AG04449 (cell line): ENCODE results near the gene NR6A1.
A peak's percentile ranks its signal among the peaks of the same experiment; 100 is the strongest.

Experiments
- CTCF ChIA-PET: fragments of 350-600 bp; formaldehyde crosslinking; extraction: SDS; loops from one replicate; lab custom pipeline; 2021; ENCODE audit warnings: antibody characterized with exemption; lab: Yijun Ruan, JAX
- POLR2A ChIA-PET: fragments of 400-600, 350-600 bp; formaldehyde crosslinking; extraction: SDS; loops from one replicate; lab custom pipeline; 2020; ENCODE audit warnings: antibody characterized with exemption, inconsistent platforms; lab: Yijun Ruan, JAX
- DNase-seq: peaks from one replicate; pipeline ENCODE4 v3.0.0-alpha.2; 2010; ENCODE audit warnings: low read depth, low spot score
- H3K4me3 ChIP-seq: 2 replicates; pipeline ENCODE4 v1.5.1; 2011; ENCODE audit warnings: low read depth, mild to moderate bottlenecking, control low read depth, low read length
- TF ChIP-seq, protein P1 (sequence below): IDR thresholded peaks from one replicate; pipeline ENCODE4 v1.5.1; 2011; ENCODE audit warnings: mild to moderate bottlenecking, moderate library complexity, low read length, control low read depth, inconsistent platforms; ENCODE audit not compliant: insufficient read depth; ENCODE audit errors: missing control alignments

Gene NR6A1

DNA sequence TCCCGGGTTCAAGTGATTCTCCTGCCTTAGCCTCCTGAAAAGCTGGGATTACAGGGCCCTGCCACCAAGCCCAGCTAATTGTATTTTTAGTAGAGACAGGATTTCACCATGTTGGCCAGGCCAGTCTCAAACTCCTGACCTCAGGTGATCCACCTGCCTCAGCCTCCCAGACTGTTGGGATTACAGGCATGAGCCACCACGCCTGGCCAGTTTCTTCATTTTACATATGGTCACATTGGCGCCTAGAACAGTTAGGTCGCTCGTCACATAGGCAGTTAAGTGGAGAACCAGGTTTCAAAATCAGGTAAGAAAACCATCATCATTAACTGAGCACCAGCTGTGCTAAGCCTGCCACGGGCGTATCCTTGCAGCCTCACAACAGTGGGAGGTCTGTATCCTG lies 41.9 kb upstream of the NR6A1 start:
- no peak for DNase-seq
- ChIA-PET POLR2A (no interaction called here), CTCF (interaction anchor here (1.4 to 8.5 kb wide), 6 partner anchors 17 to 43 kb away, joined by 4 to 85 read pairs (median 10); partner anchors contain the start of genes NR6A1 and WDR38)
- TF ChIP-seq, protein P1, sequence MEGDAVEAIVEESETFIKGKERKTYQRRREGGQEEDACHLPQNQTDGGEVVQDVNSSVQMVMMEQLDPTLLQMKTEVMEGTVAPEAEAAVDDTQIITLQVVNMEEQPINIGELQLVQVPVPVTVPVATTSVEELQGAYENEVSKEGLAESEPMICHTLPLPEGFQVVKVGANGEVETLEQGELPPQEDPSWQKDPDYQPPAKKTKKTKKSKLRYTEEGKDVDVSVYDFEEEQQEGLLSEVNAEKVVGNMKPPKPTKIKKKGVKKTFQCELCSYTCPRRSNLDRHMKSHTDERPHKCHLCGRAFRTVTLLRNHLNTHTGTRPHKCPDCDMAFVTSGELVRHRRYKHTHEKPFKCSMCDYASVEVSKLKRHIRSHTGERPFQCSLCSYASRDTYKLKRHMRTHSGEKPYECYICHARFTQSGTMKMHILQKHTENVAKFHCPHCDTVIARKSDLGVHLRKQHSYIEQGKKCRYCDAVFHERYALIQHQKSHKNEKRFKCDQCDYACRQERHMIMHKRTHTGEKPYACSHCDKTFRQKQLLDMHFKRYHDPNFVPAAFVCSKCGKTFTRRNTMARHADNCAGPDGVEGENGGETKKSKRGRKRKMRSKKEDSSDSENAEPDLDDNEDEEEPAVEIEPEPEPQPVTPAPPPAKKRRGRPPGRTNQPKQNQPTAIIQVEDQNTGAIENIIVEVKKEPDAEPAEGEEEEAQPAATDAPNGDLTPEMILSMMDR, result no peak
- H3K4me3 ChIP-seq, result no peak overlapping the region

DNA sequence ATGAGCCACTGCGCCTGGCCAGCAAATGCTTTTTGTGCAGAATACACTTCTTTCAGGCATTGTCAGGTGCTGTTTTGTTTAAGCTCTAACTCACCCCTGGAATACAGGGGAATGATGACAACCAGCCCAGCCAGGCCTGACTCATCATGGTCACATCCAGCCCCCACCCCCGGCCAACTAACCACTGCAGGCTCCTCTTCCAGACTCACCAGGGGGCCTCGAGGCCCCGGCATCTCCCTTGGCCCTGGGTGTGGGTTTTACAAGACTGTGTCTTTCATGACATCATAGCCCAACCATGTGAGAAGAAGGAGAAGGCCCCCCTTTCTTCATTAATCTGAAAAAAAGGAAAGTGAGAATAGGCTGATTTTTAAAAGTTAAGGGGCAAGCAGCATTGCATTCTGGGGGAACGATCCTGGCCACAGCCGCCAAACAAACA lies 41.3 kb upstream of the NR6A1 start:
- POLR2A ChIA-PET, result interaction anchor here (0.8 kb wide), 1 partner anchor 50 kb away, joined by 3 read pairs; no protein-coding TSS in a partner anchor
- TF ChIP-seq, protein P1, result peak; percentile 15
- H3K4me3 ChIP-seq, result no peak overlapping the region
- DNase-seq, result peak; percentile 92
- CTCF ChIA-PET, result interaction anchor here (1.1 to 8.5 kb wide), 7 partner anchors 11 to 41 kb away, joined by 3 to 85 read pairs (median 7); partner anchors contain the start of genes NR6A1, OLFML2A and WDR38

DNA sequence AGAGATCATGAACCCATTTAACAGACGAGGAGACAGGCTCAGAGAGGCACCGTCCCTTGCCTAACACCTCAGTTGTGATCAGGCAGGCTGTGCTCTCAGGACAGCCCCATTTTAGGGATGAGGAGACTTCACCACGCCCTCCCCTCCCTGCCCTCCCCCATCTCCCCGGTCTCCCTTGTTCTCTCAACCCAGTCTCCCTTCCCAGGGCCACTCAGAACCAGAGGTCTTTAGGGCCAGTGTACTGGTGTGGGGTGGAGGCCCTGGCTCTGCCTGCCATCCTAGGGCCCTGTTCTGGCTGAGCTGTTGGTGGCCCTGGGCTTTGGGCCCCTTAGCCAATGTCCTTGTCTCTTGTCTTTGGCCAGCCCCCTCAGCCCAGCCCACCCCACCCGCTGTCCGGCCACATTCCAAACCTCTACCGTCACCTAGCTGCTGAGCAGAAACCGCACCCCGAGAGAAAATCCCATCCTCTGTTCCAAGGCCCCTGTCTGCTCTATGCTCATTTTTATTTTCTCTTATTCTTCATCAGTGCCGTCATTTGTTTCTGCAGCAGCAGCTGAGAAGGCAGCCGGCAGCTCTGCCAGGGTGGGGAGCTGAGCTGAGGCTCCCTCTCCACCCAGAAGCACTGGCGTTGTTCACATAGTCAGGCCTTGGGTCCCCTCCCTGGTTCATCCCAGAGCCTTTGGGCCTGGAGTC lies 39.7 kb upstream of the NR6A1 start:
- ChIA-PET CTCF (interaction anchor here (0.8 to 8.5 kb wide), 9 partner anchors 11 to 67 kb away, joined by 3 to 85 read pairs (median 5); partner anchors contain the start of genes NR6A1 and WDR38), POLR2A (interaction anchor here (0.5 to 1.0 kb wide), 2 partner anchors 44 to 962 kb away, joined by 3 read pairs; no protein-coding TSS in a partner anchor)
- H3K4me3 ChIP-seq, result no peak overlapping the region
- peak; percentile 51 for DNase-seq
- TF ChIP-seq, protein P1, result no peak

DNA sequence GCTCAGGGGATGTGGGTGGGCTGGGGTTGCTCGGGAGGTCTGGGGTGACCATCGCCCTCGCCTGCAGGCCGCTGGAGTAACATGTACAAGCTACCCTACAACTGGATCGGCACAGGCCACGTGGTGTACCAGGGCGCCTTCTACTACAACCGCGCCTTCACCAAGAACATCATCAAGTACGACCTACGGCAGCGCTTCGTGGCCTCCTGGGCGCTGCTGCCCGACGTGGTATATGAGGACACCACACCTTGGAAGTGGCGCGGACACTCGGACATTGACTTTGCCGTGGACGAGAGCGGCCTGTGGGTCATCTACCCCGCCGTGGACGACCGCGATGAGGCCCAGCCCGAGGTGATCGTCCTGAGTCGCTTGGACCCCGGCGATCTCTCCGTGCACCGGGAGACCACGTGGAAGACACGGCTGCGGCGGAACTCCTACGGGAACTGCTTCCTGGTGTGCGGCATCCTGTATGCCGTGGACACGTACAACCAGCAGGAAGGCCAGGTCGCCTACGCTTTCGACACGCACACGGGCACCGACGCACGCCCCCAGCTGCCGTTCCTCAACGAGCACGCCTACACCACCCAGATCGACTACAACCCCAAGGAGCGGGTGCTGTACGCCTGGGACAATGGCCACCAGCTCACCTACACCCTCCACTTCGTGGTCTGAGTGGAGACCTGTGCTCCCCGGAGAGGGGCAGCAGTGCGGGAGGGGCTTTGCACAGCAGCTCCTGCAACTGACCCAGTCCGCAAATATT lies 38.8 kb upstream of the NR6A1 start:
- CTCF ChIA-PET, result interaction anchor here (1.0 to 8.5 kb wide), 6 partner anchors 13 to 43 kb away, joined by 4 to 85 read pairs (median 6); partner anchors contain the start of genes NR6A1 and WDR38
- DNase-seq, result no peak
- H3K4me3 ChIP-seq, result no peak overlapping the region
- TF ChIP-seq, protein P1, result no peak
- POLR2A ChIA-PET, result no interaction called here

DNA sequence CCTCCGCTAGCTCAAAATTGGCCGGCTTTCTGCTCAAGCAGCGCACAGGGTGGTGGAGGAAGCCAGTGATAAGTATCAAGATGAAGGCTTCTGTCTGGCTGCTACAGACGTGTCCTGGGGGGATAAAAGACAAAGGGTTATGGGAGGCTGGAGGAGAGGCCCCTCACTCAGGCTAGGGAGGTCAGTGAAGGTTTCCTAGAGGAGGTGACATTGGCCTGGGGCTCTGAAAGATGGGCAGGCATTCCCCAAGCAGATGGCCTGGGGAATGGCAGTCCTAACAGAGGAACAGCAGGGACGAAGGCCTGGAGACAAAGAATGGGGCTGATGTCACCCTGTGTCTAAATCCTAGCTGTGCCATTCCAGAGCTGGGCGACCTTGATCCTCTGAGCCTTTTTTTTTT lies 38.1 kb upstream of the NR6A1 start:
- CTCF ChIA-PET, result interaction anchor here (0.7 to 8.5 kb wide), 4 partner anchors 9 to 44 kb away, joined by 3 to 85 read pairs (median 6); partner anchors contain the start of genes NR6A1 and WDR38
- TF ChIP-seq, protein P1, result no peak
- H3K4me3 ChIP-seq, result no peak overlapping the region
- DNase-seq, result no peak
- POLR2A ChIA-PET, result no interaction called here
